Neural cell (in vitro differentiated cells): ENCODE results near the gene TECPR1. TPM values are rescaled to one million over a fixed set of nuclear protein-coding genes. Genes with fewer than 3 reads are reported as not detected.
A peak's percentile ranks its signal among the peaks of the same experiment; 100 is the strongest.

Experiments used
- H2AFZ ChIP-seq: fragments of 200-600, 300-800 bp; sonication (generic), shearing (Covaris generic); 2 replicates; pipeline ENCODE4 v1.6.0; 2014; ENCODE audit warnings: low read depth, mild to moderate bottlenecking, antibody characterized with exemption, low read length, moderate library complexity
- H3F3A ChIP-seq: fragments of 200-600 bp; shearing (Covaris generic); 2 replicates; pipeline ENCODE4 v1.6.1; 2016; ENCODE audit warnings: mild to moderate bottlenecking, moderate library complexity, mixed read lengths, antibody characterized with exemption, low read length; ENCODE audit not compliant: insufficient read depth, poor library complexity, severe bottlenecking
- H3K27ac ChIP-seq: fragments of 200-600, 300-800 bp; sonication (generic), shearing (Covaris generic); 2 replicates; pipeline ENCODE4 v1.5.1; 2014; ENCODE audit warnings: mild to moderate bottlenecking, low read length, moderate library complexity
- H3K27me3 ChIP-seq: fragments of 300-800, 200-600 bp; sonication (generic), shearing (Covaris generic); 2 replicates; pipeline ENCODE4 v1.6.0; 2014; ENCODE audit warnings: mild to moderate bottlenecking, low read depth, low read length, moderate library complexity; ENCODE audit not compliant: insufficient read depth
- H3K36me3 ChIP-seq: fragments of 300-800, 200-600 bp; sonication (generic), shearing (Covaris generic); 2 replicates; pipeline ENCODE4 v1.5.1; 2014; ENCODE audit warnings: mild to moderate bottlenecking, antibody characterized with exemption, low read length, moderate library complexity; ENCODE audit not compliant: insufficient read depth
- H3K4me2 ChIP-seq: fragments of 300-800, 200-600 bp; sonication (generic), shearing (Covaris generic); 2 replicates; pipeline ENCODE4 v1.6.0; 2014; ENCODE audit warnings: mild to moderate bottlenecking, low read length
- H3K4me3 ChIP-seq: fragments of 300-800, 200-600 bp; sonication (generic), shearing (Covaris generic); 2 replicates; pipeline ENCODE4 v1.5.1; 2014; ENCODE audit warnings: mild to moderate bottlenecking, low read length, moderate library complexity
- H3K79me2 ChIP-seq: fragments of 200-600 bp; shearing (Covaris generic); replicated peaks from 2 replicates; pipeline ENCODE4 v1.6.0; 2014; ENCODE audit warnings: mild to moderate bottlenecking, low read length, moderate library complexity; ENCODE audit not compliant: insufficient read depth
- H3K9ac ChIP-seq: fragments of 300-800, 200-600 bp; sonication (generic), shearing (Covaris generic); 2 replicates; pipeline ENCODE4 v1.6.1; 2016; ENCODE audit warnings: mild to moderate bottlenecking, low read length, mixed read lengths
- H3K9me2 ChIP-seq: fragments of 200-600 bp; shearing (Covaris generic); 2 replicates; pipeline ENCODE4 v1.6.1; 2016; ENCODE audit warnings: mild to moderate bottlenecking, low read length, mixed read lengths; ENCODE audit not compliant: insufficient read depth
- H3K9me3 ChIP-seq: fragments of 200-600, 300-800 bp; sonication (generic), shearing (Covaris generic); 2 replicates; pipeline ENCODE4 v1.6.1; 2016; ENCODE audit warnings: mild to moderate bottlenecking, mixed run types, low read length, moderate library complexity, mixed read lengths
- H4K20me1 ChIP-seq: fragments of 200-600 bp; shearing (Covaris generic); 2 replicates; pipeline ENCODE4 v1.6.1; 2016; ENCODE audit warnings: mild to moderate bottlenecking, mixed run types; ENCODE audit not compliant: insufficient read depth
- CTCF ChIP-seq: fragments of 450-650 bp; IDR thresholded peaks from 2 replicates; pipeline ENCODE4 v1.5.1; 2014; ENCODE audit warnings: antibody characterized with exemption, mild to moderate bottlenecking, moderate library complexity; ENCODE audit not compliant: poor library complexity, severe bottlenecking
- EP300 ChIP-seq: fragments of 450-650 bp; conservative IDR thresholded peaks from 2 replicates; pipeline ENCODE4 v1.6.1; 2014; ENCODE audit warnings: antibody characterized with exemption, mild to moderate bottlenecking, moderate library complexity; ENCODE audit not compliant: poor library complexity, severe bottlenecking
- MXI1 ChIP-seq: fragments of 450-650 bp; conservative IDR thresholded peaks from 2 replicates; pipeline ENCODE4 v1.6.1; 2014; ENCODE audit warnings: antibody characterized with exemption, mild to moderate bottlenecking; ENCODE audit not compliant: poor library complexity, severe bottlenecking
- RAD21 ChIP-seq: fragments of 450-650 bp; conservative IDR thresholded peaks from 2 replicates; pipeline ENCODE4 v1.6.1; 2014; ENCODE audit warnings: antibody characterized with exemption, mild to moderate bottlenecking, moderate library complexity
- SMC3 ChIP-seq: fragments of 450-650 bp; conservative IDR thresholded peaks from 2 replicates; pipeline ENCODE4 v1.6.1; 2014; ENCODE audit warnings: antibody characterized with exemption, mild to moderate bottlenecking, moderate library complexity; ENCODE audit not compliant: poor library complexity
- polyA plus RNA-seq: library from polyadenylated mRNA; depleted of rRNA; stranded (reverse); fragments of >200 nt; gene quantifications from 2 replicates; pipeline ENCODE4 v1.2.3, GENCODE V29; 2014

TECPR1 gene
- polyA plus RNA-seq, 1 donor from 2014 or later, result 46.6 TPM

GRCh38 chr7:98165827-98166667 is 86.0 kb downstream of the TECPR1 start:
- TF ChIP-seq MXI1, result no peak
- TF ChIP-seq SMC3, result peak; percentile 45
- TF ChIP-seq CTCF, result peak; percentile 60
- no peak for TF ChIP-seq EP300
- TF ChIP-seq RAD21, result peak; percentile 60
- no peak overlapping the region for H2AFZ ChIP-seq
- no peaks in the 10 kb centered on the region for H3K27me3 ChIP-seq
- peaks cover 5% of the 10 kb centered on the region for H3K79me2 ChIP-seq
- no peak overlapping the region for H3K4me2 ChIP-seq
- H3K9me3 ChIP-seq, result no peaks in the 10 kb centered on the region
- no peaks in the 10 kb centered on the region for H3F3A ChIP-seq
- H3K9ac ChIP-seq, result no peak overlapping the region
- H3K4me3 ChIP-seq, result no peak overlapping the region
- H3K36me3 ChIP-seq, result no peaks in the 10 kb centered on the region
- no peaks in the 10 kb centered on the region for H4K20me1 ChIP-seq
- H3K9me2 ChIP-seq, result no peaks in the 10 kb centered on the region
- H3K27ac ChIP-seq, result no peak overlapping the region

Other genes starting within 250 kb of the TECPR1 start
- gene LMTK2, start 145.4 kb downstream of the TECPR1 start, polyA plus RNA-seq, result 11.9 and 12.3 TPM in 2 replicates
- gene BHLHA15, start 40.8 kb downstream of the TECPR1 start, polyA plus RNA-seq, result not detected in 2 replicates
- gene BRI3, start 29.5 kb upstream of the TECPR1 start, polyA plus RNA-seq, result 55.6 and 57.6 TPM in 2 replicates
- gene BAIAP2L1, start 148.9 kb upstream of the TECPR1 start, polyA plus RNA-seq, result 0.54 TPM in 1 of 2 replicates, not detected in the other